ENCODE data around the gene PPP1R1B. TPM values are rescaled to one million over a fixed set of nuclear protein-coding genes. Genes with fewer than 3 reads are reported as not detected.

Gene PPP1R1B
- total and polyA plus RNA-seq, 2 donors = 5.1 to 17.1 TPM

GRCh38 chr17:39596543-39597267, 30.0 kb upstream of the PPP1R1B start:
- Histone ChIP-seq H3K4me1 (ENCODE audit: insufficient read depth) (peaks cover 2% of the 10 kb centered on the region), H3K4me3 (ENCODE audit: low read depth, low read length) (no peak overlapping the region), H3K36me3 (ENCODE audit: insufficient read depth) (no peaks in the 10 kb centered on the region), H3K27ac (ENCODE audit: low read depth) (no peak overlapping the region)
- whole genome bisulfite sequencing = 1% methylated on average over 47 of the region's 47 CpGs
- no peak for DNase-seq (ENCODE audit: extremely low spot score)

GRCh38 chr17:39597372-39598046, 29.2 kb upstream of the PPP1R1B start:
- no peak for DNase-seq (ENCODE audit: extremely low spot score)
- H3K4me1 ChIP-seq (ENCODE audit: insufficient read depth) = peaks cover 2% of the 10 kb centered on the region
- WGBS = 10% methylated on average over 22 of the region's 22 CpGs
- H3K4me3 ChIP-seq (ENCODE audit: low read depth, low read length) = no peak overlapping the region
- no peaks in the 10 kb centered on the region for H3K36me3 ChIP-seq (ENCODE audit: insufficient read depth)
- H3K27ac ChIP-seq (ENCODE audit: low read depth) = no peak overlapping the region

- no peak for DNase-seq (ENCODE audit: extremely low spot score)
- WGBS = 9% methylated on average over 13 of the region's 13 CpGs
- Histone ChIP-seq H3K27ac (ENCODE audit: low read depth) (no peak overlapping the region), H3K36me3 (ENCODE audit: insufficient read depth) (no peaks in the 10 kb centered on the region), H3K4me1 (ENCODE audit: insufficient read depth) (peaks cover 2% of the 10 kb centered on the region), H3K4me3 (ENCODE audit: low read depth, low read length) (no peak overlapping the region)
These were observed 28.7 kb upstream of the PPP1R1B start for GRCh38 chr17:39598047-39598481.

GRCh38 chr17:39598630-39599003, 28.1 kb upstream of the PPP1R1B start:
- H3K4me1 ChIP-seq (ENCODE audit: insufficient read depth) = peaks cover 2% of the 10 kb centered on the region
- no peaks in the 10 kb centered on the region for H3K36me3 ChIP-seq (ENCODE audit: insufficient read depth)
- WGBS = 6% methylated on average over 17 of the region's 17 CpGs
- H3K4me3 ChIP-seq (ENCODE audit: low read depth, low read length) = no peak overlapping the region
- H3K27ac ChIP-seq (ENCODE audit: low read depth) = no peak overlapping the region
- DNase-seq (ENCODE audit: extremely low spot score) = no peak

- 2% methylated on average over 36 of the region's 36 CpGs for WGBS
- H3K4me3 ChIP-seq (ENCODE audit: low read depth, low read length) = no peak overlapping the region
These were observed 27.6 kb upstream of the PPP1R1B start for GRCh38 chr17:39599004-39599664.

GRCh38 chr17:39599665-39600231, 27.0 kb upstream of the PPP1R1B start:
- H3K4me3 ChIP-seq (ENCODE audit: low read depth, low read length) = no peak overlapping the region
- WGBS = 6% methylated on average over 28 of the region's 28 CpGs
- no peak for DNase-seq (ENCODE audit: extremely low spot score)
- H3K27ac ChIP-seq (ENCODE audit: low read depth) = no peak overlapping the region
- peaks cover 4% of the 10 kb centered on the region for H3K4me1 ChIP-seq (ENCODE audit: insufficient read depth)
- no peaks in the 10 kb centered on the region for H3K36me3 ChIP-seq (ENCODE audit: insufficient read depth)

More at GRCh38 chr17:39599004-39599664, 27.6 kb upstream of the PPP1R1B start:
- DNase-seq (ENCODE audit: extremely low spot score) = no peak
- Histone ChIP-seq H3K4me1 (ENCODE audit: insufficient read depth) (peaks cover 4% of the 10 kb centered on the region), H3K27ac (ENCODE audit: low read depth) (no peak overlapping the region), H3K36me3 (ENCODE audit: insufficient read depth) (no peaks in the 10 kb centered on the region)

- DNase-seq (ENCODE audit: extremely low spot score) = no peak
- Histone ChIP-seq H3K4me1 (ENCODE audit: insufficient read depth) (peaks cover 4% of the 10 kb centered on the region), H3K4me3 (ENCODE audit: low read depth, low read length) (no peak overlapping the region), H3K27ac (ENCODE audit: low read depth) (no peak overlapping the region), H3K36me3 (ENCODE audit: insufficient read depth) (no peaks in the 10 kb centered on the region)
- WGBS = 5% methylated on average over 13 of the region's 13 CpGs
These were observed 26.3 kb upstream of the PPP1R1B start for GRCh38 chr17:39600288-39600996.

GRCh38 chr17:39600997-39601597, 25.7 kb upstream of the PPP1R1B start:
- H3K36me3 ChIP-seq (ENCODE audit: insufficient read depth) = no peaks in the 10 kb centered on the region
- no peak for DNase-seq (ENCODE audit: extremely low spot score)
- peaks cover 5% of the 10 kb centered on the region for H3K4me1 ChIP-seq (ENCODE audit: insufficient read depth)
- no peak overlapping the region for H3K27ac ChIP-seq (ENCODE audit: low read depth)
- no peak overlapping the region for H3K4me3 ChIP-seq (ENCODE audit: low read depth, low read length)
- WGBS = 7% methylated on average over 21 of the region's 21 CpGs

- DNase-seq (ENCODE audit: extremely low spot score) = no peak
- Histone ChIP-seq H3K36me3 (ENCODE audit: insufficient read depth) (no peaks in the 10 kb centered on the region), H3K4me3 (ENCODE audit: low read depth, low read length) (no peak overlapping the region), H3K4me1 (ENCODE audit: insufficient read depth) (peaks cover 10% of the 10 kb centered on the region), H3K27ac (ENCODE audit: low read depth) (no peak overlapping the region)
- WGBS = 30% methylated on average over 12 of the region's 12 CpGs
These were observed 24.8 kb upstream of the PPP1R1B start for GRCh38 chr17:39601758-39602532.

- peaks cover 10% of the 10 kb centered on the region for H3K4me1 ChIP-seq (ENCODE audit: insufficient read depth)
- WGBS = 26% methylated on average over 4 of the region's 4 CpGs
These were observed 24.0 kb upstream of the PPP1R1B start for GRCh38 chr17:39602533-39603303.

GRCh38 chr17:39603304-39604016, 23.3 kb upstream of the PPP1R1B start:
- Histone ChIP-seq H3K36me3 (ENCODE audit: insufficient read depth) (no peaks in the 10 kb centered on the region), H3K4me1 (ENCODE audit: insufficient read depth) (peaks cover 10% of the 10 kb centered on the region), H3K27ac (ENCODE audit: low read depth) (no peak overlapping the region), H3K4me3 (ENCODE audit: low read depth, low read length) (no peak overlapping the region)
- WGBS = 6% methylated on average over 14 of the region's 14 CpGs
- DNase-seq (ENCODE audit: extremely low spot score) = no peak

More at GRCh38 chr17:39602533-39603303, 24.0 kb upstream of the PPP1R1B start:
- Histone ChIP-seq H3K4me3 (ENCODE audit: low read depth, low read length) (no peak overlapping the region), H3K36me3 (ENCODE audit: insufficient read depth) (no peaks in the 10 kb centered on the region), H3K27ac (ENCODE audit: low read depth) (no peak overlapping the region)
- DNase-seq (ENCODE audit: extremely low spot score) = no peak
